Measurements from ENCODE around the gene CDH4.
"Not testable (repeated sequence)": the region's sequence is repeated elsewhere in the genome, so short reads cannot be mapped to it uniquely, and the experiment has no call there.

Gene CDH4

DNA sequence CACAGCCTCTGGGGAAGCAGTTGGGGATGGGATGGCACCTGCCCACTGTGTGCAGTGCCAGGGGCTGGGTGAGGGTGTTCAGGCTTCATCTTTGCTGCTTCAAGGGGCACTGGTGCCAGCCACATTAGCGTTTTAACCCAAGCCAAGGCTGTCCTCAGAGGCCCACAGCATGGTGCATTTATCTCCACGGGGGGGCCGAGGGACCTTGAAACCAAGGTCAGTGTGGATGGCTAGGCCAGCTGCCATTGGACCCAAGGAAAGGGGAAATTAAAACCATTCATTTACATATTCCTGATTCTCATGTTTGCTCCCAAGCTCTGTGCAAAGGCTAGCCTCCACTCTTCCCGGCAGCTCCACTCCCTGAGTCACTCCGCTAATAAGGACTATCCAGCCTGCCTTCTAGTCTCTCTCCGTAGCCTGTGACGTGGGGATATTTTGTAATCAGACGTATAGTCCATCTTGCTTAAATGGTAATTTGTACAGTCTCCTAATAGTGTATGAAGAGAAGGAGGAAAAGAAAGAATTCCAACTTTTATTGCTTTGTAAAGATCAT, 197.1 kb downstream of the CDH4 start:
- FAIRE-seq = no peak
- DNase-seq (ENCODE audit: insufficient read length, low spot score) = no peak

DNA sequence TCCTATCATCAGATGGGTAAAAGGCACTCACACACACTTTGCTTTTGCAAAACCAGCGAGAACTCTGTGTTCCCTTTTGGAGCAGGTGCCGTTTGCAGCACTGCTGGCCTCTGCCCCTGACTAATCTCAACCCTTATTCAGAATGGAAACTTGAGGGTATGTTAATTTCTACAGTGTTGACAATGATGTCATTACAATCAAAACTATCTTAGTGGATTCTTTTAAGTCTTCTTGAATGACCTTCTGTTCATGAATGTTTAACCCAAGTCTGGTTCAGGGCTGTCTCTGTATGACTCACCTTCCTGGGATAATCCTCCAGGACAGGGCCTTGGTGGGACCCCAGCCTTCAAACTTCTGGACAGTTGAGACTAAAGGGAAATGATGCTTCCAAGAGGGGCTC, 197.9 kb downstream of the CDH4 start:
- FAIRE-seq = no peak

DNA sequence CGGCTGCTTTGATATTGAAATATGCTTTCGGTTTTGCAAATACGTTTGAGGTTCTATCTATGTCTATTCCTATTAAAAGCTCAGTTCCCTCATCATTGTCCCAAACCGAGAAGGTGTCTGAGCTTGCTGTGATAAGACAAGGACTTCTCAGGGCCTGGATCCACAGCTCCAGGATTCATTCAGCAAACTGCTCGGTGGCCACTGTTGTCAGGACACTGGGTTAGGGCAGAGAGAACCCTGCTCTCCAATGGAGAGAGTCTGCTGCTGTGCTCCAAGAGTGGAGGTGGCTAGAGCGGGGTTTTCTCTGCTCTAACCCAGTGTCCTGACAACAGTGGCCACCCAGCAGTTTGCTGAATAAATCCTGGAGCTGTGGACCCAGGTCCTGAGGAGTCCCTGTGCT, 198.5 kb downstream of the CDH4 start:
- DNase-seq (ENCODE audit: insufficient read length, low spot score) = no peak
- FAIRE-seq = no peak

More for the DNA sequence above, 197.9 kb downstream of the CDH4 start:
- no peak for DNase-seq (ENCODE audit: insufficient read length, low spot score)

DNA sequence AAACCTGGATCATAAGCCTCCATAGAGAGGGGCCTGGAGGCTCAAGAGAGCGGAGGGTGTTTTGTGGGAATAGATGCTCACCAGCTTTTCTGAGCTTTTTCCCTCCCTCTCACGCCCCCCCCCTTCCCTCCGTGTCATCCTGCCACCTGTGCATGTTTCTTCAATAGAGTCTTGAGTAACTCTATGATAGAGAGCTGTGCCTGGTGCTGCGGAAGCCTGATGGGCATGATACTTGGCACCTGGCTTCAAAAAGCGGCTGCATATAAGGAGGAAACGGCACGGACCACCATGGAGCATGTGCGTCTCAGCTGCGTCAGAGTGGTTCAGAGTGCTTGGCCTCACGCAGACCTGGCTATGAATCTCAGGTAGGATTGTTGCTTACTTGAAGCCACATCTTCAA, 198.9 kb downstream of the CDH4 start:
- DNase-seq (ENCODE audit: insufficient read length, low spot score) (no peak), FAIRE-seq (no peak)

DNA sequence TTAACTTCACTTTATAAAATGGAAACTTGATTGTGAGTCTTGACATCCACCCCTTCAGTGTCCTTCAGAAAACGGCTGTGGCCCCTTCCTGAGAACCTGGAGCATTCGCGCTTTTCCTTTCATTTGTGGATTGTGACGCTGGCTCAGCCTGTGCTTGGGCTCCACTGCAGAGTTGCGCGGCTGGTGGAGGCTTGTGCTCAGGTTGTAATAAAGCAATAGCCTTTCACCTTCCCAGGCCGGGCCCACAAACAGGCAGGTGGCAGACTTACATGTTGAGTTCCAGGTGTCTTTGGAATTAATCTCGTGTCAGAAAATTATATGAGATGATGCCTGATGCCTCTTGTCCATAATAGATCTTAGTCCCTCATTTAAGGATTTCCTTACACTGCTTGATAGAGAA, 199.9 kb downstream of the CDH4 start:
- FAIRE-seq = no peak

DNA sequence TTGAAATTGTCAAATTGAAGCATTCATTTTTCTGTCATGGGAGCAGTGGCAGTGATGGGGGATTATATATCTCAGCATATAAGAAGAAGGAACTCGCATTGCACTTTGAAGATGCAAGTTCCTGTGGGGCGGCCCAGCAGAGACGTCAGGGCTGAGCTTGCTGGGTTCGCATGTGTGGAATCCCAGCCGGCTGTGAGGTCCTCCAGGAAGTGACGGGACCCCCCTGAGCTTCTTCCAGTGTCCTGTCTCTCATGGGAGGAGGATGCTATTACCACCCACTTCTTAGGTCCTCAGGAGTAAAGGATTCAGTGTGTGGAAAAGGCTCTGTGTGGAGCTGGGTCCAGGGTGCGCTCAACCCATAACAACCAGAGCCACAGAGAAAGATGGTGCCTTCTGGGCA, 201.2 kb downstream of the CDH4 start:
- FAIRE-seq (no peak), DNase-seq (ENCODE audit: insufficient read length, low spot score) (no peak)

More for the DNA sequence above, 199.9 kb downstream of the CDH4 start:
- no peak for DNase-seq (ENCODE audit: insufficient read length, low spot score)

DNA sequence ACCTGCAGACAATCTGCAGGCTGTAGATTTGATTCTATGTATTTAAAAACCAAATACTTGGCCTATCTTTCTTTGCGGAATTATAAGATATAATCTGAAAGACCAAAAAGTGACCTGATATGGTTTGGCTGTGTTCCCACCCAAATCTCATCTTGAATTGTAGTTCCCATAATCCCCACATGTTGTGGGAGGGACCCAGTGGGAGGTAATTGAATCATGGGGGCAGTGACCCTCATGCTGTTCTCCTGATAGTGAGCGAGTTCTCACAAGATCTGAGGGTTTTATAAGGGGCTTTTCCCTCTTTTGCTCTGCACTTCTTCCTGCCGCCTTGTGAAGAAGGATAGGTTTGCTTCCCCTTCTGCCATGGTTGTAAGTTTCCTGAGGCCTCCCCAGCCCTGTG, 201.6 kb downstream of the CDH4 start:
- DNase-seq (ENCODE audit: insufficient read length, low spot score); FAIRE-seq: not testable (repeated sequence)

DNA sequence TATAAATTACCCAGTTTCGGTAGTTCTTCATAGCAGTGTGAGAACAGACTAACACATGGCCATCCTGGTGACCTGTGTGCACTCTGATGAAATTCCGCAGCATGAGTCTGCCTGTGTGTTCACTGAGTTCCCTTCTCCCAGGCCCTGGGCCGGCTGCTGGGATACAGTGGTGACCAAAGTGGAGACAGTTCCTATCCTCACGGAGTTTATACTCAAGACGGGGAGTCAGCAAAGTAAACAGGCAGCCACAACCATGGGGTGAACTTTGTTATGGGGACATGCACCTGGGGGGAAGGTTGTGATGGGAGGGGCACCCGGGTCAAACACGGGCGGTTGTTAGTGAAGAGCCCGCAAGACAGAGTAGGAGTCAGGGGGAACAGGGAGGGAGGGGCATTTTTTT, 202.0 kb downstream of the CDH4 start:
- DNase-seq (ENCODE audit: insufficient read length, low spot score) (no peak), FAIRE-seq (no peak)

DNA sequence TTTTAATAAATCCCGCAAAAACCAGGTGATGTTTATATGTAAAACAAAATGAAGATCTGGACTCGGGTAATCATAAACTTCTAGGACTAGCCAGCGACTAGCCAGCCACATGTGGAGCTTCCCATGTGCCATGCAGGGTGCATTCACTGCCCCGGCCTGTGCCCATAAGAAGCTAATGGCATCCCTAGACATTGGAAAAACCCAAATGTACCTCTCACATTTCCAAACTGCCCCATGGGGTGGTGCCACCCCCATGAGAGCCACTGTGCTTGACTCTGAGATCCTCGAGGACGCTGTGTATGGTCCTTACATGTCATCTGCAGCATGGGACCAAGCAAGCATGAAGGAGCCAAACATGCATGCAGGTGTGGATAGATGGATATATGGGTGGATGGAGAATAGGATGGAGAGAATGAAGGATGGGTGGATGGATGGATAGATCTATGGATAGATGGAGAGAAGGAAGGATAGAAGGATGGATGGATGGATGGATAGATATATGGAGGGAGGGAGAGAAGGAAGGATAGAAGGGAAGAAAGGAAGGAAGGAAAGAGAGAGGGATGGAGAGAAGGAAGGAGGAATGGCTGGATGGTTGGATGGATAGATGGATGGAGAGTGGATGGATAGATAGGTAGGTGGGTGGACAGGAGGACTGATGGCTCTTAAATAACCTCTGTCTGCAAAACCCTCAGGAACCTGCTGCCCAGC, 203.6 kb downstream of the CDH4 start:
- FAIRE-seq (no peak), DNase-seq (ENCODE audit: insufficient read length, low spot score) (no peak)

DNA sequence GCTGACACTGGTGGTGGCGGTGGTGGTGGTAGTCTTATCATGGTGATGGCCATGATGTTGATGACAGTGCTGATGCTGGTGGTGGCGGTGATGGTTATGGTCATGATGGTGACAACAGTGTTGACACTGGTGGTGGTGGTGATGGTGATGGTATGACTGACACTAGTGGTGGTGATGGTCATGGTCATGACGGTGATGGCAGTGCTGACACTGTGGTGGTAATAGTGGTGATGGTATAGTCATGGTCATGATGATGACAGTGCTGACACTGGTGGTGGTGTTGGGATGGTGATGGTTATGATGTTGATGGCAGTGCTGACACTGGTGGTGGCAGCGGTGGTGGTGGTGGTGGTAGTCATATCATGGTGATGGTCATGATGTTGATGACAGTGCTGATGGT, 205.7 kb downstream of the CDH4 start:
- FAIRE-seq (no peak), DNase-seq (ENCODE audit: insufficient read length, low spot score) (no peak)

DNA sequence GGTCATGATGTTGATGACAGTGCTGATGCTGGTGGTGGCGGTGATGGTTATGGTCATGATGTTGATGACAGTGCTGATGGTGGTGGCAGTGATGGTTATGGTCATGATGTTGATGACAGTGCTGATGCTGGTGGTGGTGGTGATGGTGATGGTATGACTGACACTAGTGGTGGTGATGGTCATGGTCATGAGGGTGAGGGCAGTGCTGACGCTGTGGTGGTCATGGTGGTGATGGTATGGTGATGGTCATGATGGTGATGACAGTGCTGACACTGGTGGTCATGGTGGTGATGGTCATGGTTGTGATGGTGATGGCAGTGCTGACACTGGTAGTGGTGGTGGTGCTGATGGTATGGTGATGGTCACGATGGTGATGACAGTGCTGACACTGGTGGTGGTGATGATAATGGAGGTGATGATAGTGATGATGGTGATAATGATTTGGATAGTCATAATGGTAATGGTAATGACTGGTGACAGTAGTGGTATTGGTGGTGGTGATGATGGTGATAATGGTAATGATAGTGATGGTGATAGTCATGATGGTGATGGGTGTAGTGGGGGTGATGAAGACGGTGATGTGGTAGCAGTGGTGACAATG, 206.2 kb downstream of the CDH4 start:
- FAIRE-seq = no peak
- DNase-seq (ENCODE audit: insufficient read length, low spot score) = no peak

DNA sequence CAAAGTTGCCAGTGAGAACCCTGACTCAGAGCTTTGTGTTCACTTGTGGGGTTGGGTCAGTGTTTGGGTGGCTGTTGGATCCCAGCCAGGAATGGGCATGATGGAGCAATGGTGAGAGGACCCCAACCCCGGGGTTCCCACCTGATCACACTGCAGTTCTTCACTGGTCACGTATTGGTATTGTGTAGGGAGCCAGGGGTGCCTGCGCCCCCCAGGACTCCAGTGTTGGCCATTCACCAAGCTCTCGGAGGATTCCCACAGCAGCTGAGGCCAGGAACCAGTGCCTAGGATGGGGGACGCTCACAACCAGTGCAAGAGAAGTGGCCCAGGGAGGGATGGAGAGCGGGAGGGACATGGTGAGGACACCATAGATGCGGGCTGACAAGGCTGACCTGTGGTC, 207.2 kb downstream of the CDH4 start:
- FAIRE-seq = no peak

DNA sequence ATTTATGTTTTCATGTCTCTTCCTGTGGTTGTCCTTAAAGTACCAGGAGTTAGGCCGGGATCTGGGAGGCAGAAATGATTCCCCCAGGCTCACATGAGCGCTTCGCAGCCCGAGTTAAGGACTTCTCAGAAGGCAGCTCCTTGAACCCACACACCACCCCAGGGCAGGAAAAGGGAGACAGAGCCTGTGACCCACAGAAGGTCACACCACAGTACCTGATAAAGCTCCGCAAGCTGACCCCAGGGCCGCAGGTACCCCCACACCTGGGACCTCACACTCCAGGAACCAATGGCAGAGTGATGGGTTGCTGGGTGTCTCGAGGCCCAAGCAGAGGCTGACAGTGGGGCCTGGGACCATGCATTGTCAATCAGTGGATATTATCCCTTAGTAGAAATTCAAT, 207.6 kb downstream of the CDH4 start:
- DNase-seq (ENCODE audit: insufficient read length, low spot score) (no peak), FAIRE-seq (no peak)

More for the DNA sequence above, 207.2 kb downstream of the CDH4 start:
- no peak for DNase-seq (ENCODE audit: insufficient read length, low spot score)

DNA sequence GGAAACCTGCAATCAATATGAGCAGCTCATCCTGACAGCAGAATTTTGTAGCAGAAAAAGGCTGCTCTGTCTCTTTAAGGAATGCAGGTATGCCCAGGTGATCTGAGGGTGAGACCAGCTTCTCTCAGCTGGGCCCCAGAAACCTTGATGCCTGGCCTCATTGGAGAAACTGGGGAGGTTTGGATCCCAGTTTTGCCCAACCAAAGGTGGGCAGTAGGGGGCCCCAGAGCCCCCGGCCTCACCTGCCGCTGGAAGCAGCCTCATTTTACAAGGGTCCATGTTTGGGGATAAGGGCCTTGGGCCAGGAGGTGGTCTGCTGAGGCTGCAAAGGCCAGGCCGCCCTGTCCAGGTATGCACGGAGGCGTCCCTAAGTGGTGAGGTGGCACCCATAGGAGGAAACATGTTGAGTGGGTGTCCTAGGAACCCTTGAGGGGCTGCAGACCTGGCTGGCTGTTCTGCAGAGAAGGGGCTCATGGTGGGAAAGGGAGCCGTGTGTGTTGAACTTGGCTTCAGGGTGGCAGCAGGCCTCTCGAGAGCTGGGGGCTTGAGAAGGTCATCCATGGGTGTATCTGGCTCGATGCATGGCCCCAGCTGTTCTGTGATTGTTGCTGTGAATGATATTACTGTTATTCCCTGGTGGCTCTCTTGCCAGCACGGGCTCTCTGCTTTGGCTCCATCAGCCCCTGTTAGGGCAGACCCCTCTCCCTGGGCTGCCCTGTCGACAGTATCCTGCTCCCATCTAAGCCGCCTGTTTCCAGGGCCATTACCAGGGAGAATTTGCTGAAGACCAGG, 208.4 kb downstream of the CDH4 start:
- FAIRE-seq (no peak), DNase-seq (ENCODE audit: insufficient read length, low spot score) (no peak)

DNA sequence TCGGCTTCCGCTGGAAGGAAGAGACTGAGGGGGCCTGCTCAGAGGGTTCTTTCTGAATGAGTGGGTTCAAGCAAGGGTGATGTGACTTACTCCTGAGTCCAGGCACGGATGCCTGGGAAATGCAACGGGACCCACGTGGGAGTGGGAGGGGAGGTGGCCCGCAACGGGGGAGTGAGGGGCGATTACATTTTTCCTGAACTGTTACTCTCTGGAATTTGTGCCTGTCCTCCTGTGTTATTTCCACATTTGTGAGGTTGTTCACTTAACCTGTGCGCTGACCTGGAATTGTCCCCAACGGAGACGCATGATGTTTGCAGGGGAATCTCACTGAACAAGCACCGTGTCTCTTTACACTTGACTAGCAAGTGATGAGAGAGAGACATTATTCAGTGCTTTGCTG, 209.4 kb downstream of the CDH4 start:
- FAIRE-seq (no peak), DNase-seq (ENCODE audit: insufficient read length, low spot score) (no peak)

DNA sequence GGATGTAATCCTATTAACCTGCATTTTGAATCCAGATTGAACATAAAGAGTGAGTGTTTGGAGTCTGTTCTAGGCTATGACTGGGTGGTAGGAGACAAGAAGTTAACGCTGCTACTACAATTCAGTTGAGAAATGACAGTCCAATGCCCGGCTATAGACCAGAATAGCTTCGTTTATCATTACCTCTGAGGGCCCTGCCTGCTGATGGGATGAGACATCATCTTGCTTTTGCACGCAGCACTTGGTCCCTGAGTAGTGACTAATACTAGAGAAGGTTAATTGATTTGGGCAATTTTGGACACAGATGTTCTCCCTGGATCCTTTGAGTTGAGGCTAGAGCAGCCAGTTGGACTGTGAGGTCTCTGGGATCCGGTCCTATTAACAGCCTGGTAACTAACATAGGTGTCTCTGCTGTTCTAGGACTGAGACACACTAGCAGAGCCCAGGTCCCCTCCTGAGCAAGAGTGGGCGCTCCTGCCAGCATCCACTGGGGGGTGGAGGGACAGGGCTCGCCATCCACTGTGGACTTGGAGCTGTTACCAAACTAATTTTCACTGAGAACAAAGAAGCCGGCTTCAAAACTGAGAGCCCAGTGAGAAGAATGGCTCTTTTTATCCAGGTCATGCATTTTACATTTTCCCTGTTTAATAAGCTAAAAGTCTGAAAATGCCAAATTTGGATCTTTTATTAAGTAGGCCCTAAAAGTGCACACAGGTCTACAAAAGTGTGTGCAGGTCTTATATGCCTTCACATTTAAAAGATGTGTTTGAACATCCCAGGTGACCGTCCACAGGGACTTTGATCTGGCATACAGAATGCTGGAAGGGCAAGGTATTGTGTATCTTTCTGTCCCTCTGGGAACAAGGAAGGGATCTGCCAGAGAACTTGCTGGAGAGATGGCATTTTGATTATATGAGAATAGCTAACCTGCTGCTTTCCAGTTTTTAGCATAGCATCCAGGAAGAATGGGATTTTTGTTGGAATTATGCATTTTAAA, 212.5 kb downstream of the CDH4 start:
- no peak for FAIRE-seq
- no peak for DNase-seq (ENCODE audit: insufficient read length, low spot score)

DNA sequence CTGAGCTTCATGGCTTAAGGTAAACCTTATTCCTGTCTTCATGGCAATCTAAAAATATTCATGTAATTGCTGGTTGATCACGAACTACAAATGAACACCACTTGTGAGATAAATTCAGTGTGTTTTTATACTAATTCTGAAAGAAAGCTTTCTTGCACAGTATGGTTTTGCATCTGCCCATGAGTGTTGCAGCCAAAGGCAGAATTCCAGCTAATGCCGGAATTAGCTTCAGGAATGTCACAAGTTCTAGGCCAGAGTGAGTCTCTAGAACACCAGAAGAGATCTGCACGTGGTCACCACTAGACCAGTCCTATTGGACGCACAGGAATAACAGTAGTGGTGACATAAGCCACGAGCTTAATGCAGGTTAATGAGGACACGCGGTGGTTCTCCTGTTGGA, 223.7 kb downstream of the CDH4 start:
- FAIRE-seq (no peak), DNase-seq (ENCODE audit: insufficient read length, low spot score) (no peak)

DNA sequence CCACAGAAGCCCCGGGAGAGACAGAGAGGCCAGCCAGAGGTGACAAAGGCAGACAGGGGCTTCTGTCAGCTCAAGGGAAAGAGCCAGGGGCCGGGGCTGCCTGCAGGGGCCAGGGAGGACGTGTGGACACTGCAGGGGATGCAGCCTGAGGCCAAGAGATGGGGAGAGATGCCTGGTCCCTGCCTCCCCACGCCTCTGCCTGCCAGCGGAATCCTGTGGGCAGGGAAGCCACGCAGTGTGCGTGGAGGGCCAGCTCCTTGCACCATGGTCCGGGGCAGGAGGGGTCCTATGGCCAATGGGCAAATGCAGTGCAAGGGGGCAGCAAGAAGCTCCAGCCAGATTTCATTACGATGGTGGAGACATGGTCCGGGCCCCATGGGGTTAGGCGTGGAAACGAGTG, 224.9 kb downstream of the CDH4 start:
- DNase-seq (ENCODE audit: insufficient read length, low spot score) (no peak), FAIRE-seq (no peak)

DNA sequence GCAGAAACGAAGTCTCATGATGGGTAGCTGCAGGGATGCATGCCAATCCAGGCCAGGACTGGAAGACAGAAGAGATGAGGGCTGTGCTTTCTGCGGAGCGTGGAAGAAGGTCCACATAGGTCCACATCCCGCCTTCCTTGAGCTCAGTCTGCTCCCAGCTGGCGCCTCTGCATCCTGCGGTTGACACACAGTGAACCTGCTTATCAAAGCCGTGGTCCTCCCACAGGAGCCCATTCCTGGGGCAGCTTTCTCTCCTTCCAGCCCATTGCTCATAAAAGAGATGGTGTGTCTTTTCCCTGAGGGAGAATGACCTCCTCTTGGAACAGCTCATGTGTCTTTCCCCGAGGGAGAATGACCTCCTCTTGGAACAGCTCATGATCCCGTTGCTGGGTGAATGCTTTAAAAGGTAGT, 225.4 kb downstream of the CDH4 start:
- FAIRE-seq (no peak), DNase-seq (ENCODE audit: insufficient read length, low spot score) (no peak)

DNA sequence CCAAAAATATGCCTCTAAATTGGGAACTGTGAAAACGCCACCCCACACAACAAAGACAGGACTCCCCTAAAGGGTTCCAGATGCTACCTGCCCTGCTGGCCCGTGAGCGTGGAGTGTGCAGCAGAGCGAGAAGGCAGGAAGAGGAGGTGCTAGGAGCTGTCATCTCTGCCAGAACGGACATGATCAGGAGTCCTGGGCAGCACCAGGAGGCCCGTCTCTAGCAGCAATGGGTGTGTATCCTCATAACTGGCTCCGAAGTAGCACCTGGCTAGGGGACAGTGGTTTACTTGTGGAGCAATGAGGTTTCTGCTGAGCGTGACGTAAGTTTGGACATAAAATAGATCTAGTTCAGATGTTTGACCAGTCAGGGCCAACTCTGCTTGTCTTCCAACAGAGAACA, 226.0 kb downstream of the CDH4 start:
- no peak for DNase-seq (ENCODE audit: insufficient read length, low spot score)
- FAIRE-seq = no peak

Data from GM19239 (cell line).